Measurements from ENCODE around the gene GATA3. TPM values are rescaled to one million over a fixed set of nuclear protein-coding genes. Genes with fewer than 3 reads are reported as not detected.

GATA3 gene
- total RNA-seq, 1 experiment from 2014 or later, result 3.1 TPM

DNA sequence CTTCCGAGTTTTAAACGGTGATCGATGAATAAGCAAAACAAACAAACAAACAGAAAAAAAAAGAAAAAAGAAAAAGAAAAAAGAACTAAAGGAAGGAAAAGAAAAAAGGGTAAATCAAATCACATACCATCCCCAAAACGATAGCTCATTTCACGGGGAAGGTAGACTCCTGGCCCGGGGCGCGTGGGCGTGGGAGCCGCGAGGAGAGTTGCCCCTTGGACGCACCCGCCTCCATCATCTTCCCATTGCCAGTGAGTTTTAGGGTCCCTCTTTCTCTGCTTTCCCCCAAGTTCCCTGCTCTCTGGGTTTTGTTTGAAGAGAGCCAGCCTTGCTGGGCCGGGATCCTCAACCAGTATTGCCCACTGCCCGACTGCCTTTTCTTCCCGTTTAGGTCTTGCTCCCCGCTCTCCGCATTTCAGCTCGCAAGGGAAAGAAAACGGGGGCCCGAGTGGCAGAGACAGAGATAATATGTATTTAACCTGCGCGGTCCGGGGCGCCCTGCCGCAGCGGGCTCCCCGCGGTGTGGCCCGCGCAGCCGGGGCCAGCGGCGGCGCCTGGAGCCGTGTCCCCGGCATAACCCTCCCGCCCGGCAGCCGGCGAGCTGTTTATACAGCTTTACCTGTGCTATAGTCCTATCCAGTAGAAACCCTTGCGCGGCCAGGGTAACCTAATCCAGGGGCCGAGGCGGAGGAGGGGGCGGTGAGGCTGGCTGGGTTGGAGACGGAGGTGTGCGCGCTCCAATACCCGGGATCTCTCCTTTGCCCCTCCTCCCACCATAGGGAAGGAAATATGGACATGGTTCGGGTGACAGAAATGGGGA, 5.2 kb upstream of the GATA3 start:
- H3K4me1 ChIP-seq (ENCODE audit: insufficient read depth, low read length, poor library complexity, severe bottlenecking), result peaks cover 18% of the 10 kb centered on the region
- no peak for DNase-seq (ENCODE audit: low spot score)
- no peaks in the 10 kb centered on the region for H3K9me3 ChIP-seq (ENCODE audit: low read depth, low read length, poor library complexity, severe bottlenecking)
- H3K4me3 ChIP-seq (ENCODE audit: low read depth, low read length, poor library complexity, severe bottlenecking), result peak overlapping the region; percentile 49
- intact Hi-C loops (cut with micrococcal nuclease; ENCODE audit: unreplicated experiment), result no loop called here
- CTCF ChIA-PET, result interaction anchor here (0.5 kb wide), 2 partner anchors 12 to 165 kb away, joined by 6 to 11 read pairs; no protein-coding TSS in a partner anchor
- no TSS peak for BruUV-seq (replicated peaks)
- no peaks in the 10 kb centered on the region for H3K36me3 ChIP-seq (ENCODE audit: insufficient read depth, low read length, poor library complexity, severe bottlenecking)
- H3K27ac ChIP-seq (ENCODE audit: low read depth, low read length, poor library complexity, severe bottlenecking), result no peak overlapping the region
- POLR2A ChIA-PET (ENCODE audit: low non-redundant PET), result no interaction called here
- H3K27me3 ChIP-seq (replicated peaks; ENCODE audit: insufficient read depth, low read depth, low read length, poor library complexity), result peaks cover 87% of the 10 kb centered on the region
- TF ChIP-seq, protein P1, sequence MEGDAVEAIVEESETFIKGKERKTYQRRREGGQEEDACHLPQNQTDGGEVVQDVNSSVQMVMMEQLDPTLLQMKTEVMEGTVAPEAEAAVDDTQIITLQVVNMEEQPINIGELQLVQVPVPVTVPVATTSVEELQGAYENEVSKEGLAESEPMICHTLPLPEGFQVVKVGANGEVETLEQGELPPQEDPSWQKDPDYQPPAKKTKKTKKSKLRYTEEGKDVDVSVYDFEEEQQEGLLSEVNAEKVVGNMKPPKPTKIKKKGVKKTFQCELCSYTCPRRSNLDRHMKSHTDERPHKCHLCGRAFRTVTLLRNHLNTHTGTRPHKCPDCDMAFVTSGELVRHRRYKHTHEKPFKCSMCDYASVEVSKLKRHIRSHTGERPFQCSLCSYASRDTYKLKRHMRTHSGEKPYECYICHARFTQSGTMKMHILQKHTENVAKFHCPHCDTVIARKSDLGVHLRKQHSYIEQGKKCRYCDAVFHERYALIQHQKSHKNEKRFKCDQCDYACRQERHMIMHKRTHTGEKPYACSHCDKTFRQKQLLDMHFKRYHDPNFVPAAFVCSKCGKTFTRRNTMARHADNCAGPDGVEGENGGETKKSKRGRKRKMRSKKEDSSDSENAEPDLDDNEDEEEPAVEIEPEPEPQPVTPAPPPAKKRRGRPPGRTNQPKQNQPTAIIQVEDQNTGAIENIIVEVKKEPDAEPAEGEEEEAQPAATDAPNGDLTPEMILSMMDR (conservative IDR thresholded peaks at IDR 0.05; ENCODE audit: low read depth, low read length), result no peak
- peak; percentile 82 for TF ChIP-seq EZH2 (IDR thresholded peaks at IDR 0.05; ENCODE audit: borderline replicate concordance, low read depth, low read length, poor library complexity, severe bottlenecking)

DNA sequence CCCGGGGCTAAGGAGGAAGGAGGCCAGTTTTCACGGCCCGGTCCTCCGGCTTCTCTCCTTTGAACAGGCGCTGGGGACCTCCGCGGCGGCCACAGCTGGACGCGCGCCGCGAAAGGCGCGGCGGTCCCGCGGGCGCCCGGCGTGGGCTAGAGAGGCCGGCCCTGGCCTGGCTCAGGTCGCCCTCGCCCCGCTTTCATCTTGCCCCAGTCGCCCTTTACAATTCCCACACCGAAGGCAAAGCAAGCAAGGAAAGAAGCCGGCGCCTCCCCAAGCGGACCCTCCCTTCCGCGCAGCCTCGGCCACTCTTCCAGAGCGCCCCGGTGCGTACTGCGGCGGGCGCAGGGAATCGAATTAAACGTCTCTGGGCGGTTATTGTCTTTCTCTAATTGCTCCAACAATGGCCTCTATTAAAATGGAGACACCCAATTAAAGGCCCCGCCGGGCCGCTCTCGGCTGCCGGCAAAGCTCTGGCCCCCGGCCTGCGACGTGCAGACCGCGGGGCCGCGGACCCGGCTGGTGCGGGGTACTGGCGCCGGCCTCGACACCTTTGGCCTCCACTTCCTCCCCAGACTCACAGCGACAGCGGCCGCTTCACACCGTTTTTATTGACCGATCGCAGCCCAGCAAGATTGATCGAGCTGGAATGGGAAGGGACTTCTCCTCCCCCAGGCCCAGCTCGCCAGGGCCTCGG, 4.5 kb upstream of the GATA3 start:
- no peak for DNase-seq (ENCODE audit: low spot score)
- H3K27ac ChIP-seq (ENCODE audit: low read depth, low read length, poor library complexity, severe bottlenecking), result no peak overlapping the region
- peak; percentile 97 for TF ChIP-seq EZH2 (IDR thresholded peaks at IDR 0.05; ENCODE audit: borderline replicate concordance, low read depth, low read length, poor library complexity, severe bottlenecking)
- TF ChIP-seq, protein P1 (conservative IDR thresholded peaks at IDR 0.05; ENCODE audit: low read depth, low read length), result no peak
- no peaks in the 10 kb centered on the region for H3K9me3 ChIP-seq (ENCODE audit: low read depth, low read length, poor library complexity, severe bottlenecking)
- no peaks in the 10 kb centered on the region for H3K36me3 ChIP-seq (ENCODE audit: insufficient read depth, low read length, poor library complexity, severe bottlenecking)
- peak overlapping the region; percentile 49 for H3K4me3 ChIP-seq (ENCODE audit: low read depth, low read length, poor library complexity, severe bottlenecking)
- H3K27me3 ChIP-seq (replicated peaks; ENCODE audit: insufficient read depth, low read depth, low read length, poor library complexity), result peaks cover 83% of the 10 kb centered on the region
- POLR2A ChIA-PET (ENCODE audit: low non-redundant PET), result no interaction called here
- intact Hi-C loops (cut with micrococcal nuclease; ENCODE audit: unreplicated experiment), result loop anchor here (5.0 to 10.0 kb wide), 4 partner anchors 178 to 1155 kb away; no protein-coding TSS in a partner anchor
- H3K4me1 ChIP-seq (ENCODE audit: insufficient read depth, low read length, poor library complexity, severe bottlenecking), result peaks cover 22% of the 10 kb centered on the region
- no TSS peak for BruUV-seq (replicated peaks)
- CTCF ChIA-PET, result interaction anchor here (0.5 kb wide), 1 partner anchor 9 kb away, joined by 4 read pairs; no protein-coding TSS in a partner anchor

DNA sequence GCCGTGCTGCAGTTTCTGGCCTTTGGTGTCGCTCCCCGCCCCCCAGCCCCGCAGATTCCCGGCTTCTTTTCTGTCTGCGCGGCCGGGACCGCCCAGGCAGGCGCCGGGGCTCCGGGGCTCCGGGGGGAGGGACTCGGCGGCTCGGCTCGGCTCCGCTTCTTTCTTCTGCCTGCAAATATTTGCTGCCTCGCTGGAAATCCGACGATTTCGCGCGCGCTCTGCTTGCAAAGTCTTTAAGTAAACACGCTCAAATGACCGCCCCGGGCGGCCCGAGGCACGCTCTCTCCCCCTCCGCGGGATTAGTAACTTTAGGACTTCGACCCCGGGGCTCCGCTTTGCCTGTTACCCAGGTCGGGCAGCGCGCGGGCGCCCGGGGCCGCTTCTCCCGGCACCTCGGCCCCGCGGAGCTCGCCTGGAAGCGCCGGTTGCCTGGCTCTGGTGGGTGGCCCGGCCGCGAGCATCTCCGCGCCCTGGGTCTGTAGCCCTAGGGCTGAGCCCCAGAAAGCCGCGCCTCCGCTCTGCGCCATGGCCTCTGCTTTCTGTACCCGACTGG, 3.9 kb upstream of the GATA3 start:
- DNase-seq (ENCODE audit: low spot score), result peak; percentile 45
- Histone ChIP-seq H3K4me3 (ENCODE audit: low read depth, low read length, poor library complexity, severe bottlenecking) (peak overlapping the region; percentile 49), H3K36me3 (ENCODE audit: insufficient read depth, low read length, poor library complexity, severe bottlenecking) (no peaks in the 10 kb centered on the region), H3K4me1 (ENCODE audit: insufficient read depth, low read length, poor library complexity, severe bottlenecking) (peaks cover 22% of the 10 kb centered on the region), H3K9me3 (ENCODE audit: low read depth, low read length, poor library complexity, severe bottlenecking) (no peaks in the 10 kb centered on the region), H3K27me3 (replicated peaks; ENCODE audit: insufficient read depth, low read depth, low read length, poor library complexity) (peaks cover 77% of the 10 kb centered on the region), H3K27ac (ENCODE audit: low read depth, low read length, poor library complexity, severe bottlenecking) (no peak overlapping the region)
- intact Hi-C loops (cut with micrococcal nuclease; ENCODE audit: unreplicated experiment), result loop anchor here (5.0 to 10.0 kb wide), 4 partner anchors 178 to 1154 kb away; no protein-coding TSS in a partner anchor
- no TSS peak for BruUV-seq (replicated peaks)
- CTCF ChIA-PET, result interaction anchor here (0.5 kb wide), 1 partner anchor 10 kb away, joined by 4 read pairs; no protein-coding TSS in a partner anchor
- POLR2A ChIA-PET (ENCODE audit: low non-redundant PET), result no interaction called here
- TF ChIP-seq, protein P1 (conservative IDR thresholded peaks at IDR 0.05; ENCODE audit: low read depth, low read length), result no peak
- TF ChIP-seq EZH2 (IDR thresholded peaks at IDR 0.05; ENCODE audit: borderline replicate concordance, low read depth, low read length, poor library complexity, severe bottlenecking), result peak; percentile 29
